Endothelial cell (in vitro differentiated cells): Measurements from ENCODE around the gene SHISA2. TPM values are rescaled to one million over a fixed set of nuclear protein-coding genes. Genes with fewer than 3 reads are reported as not detected.

ENCODE experiments used
- DNase-seq: peaks from one replicate; pipeline ENCODE4 v3.0.0; 2021; ENCODE audit warnings: low spot score
- H3K27ac Mint-ChIP-seq: one replicate; pipeline ENCODE4 v1.8.0; 2021; ENCODE audit warnings: mixed read lengths, inconsistent platforms; ENCODE audit not compliant: unreplicated experiment
- H3K27me3 Mint-ChIP-seq: one replicate; pipeline ENCODE4 v1.8.0; 2021; ENCODE audit warnings: mild to moderate bottlenecking, moderate library complexity, mixed read lengths, inconsistent platforms; ENCODE audit not compliant: unreplicated experiment
- H3K36me3 Mint-ChIP-seq: one replicate; pipeline ENCODE4 v1.8.0; 2021; ENCODE audit warnings: mild to moderate bottlenecking, low read depth, mixed read lengths, inconsistent platforms; ENCODE audit not compliant: unreplicated experiment
- H3K4me1 Mint-ChIP-seq: one replicate; pipeline ENCODE4 v1.8.0; 2021; ENCODE audit warnings: mild to moderate bottlenecking, mixed read lengths, inconsistent platforms; ENCODE audit not compliant: unreplicated experiment
- H3K4me3 Mint-ChIP-seq: one replicate; pipeline ENCODE4 v1.8.0; 2021; ENCODE audit warnings: mild to moderate bottlenecking, mixed read lengths, inconsistent platforms; ENCODE audit not compliant: unreplicated experiment
- H3K9me3 Mint-ChIP-seq: one replicate; pipeline ENCODE4 v1.8.0; 2021; ENCODE audit warnings: mixed read lengths, inconsistent platforms; ENCODE audit not compliant: unreplicated experiment
- total RNA-seq: library from RNA; stranded (reverse); fragmentation: NEBNext Ultra II Directional; extraction: Animal tissue kit (Norgen Biotek cat#: 25700); gene quantifications from one replicate; pipeline ENCODE4 v1.2.1, GENCODE V29; 2021; ENCODE audit not compliant: unreplicated experiment
- TF ChIP-seq, protein P1 (sequence below): fragments of 200-600 bp; sonication (generic); IDR thresholded peaks from one replicate; pipeline ENCODE4 v1.5.0; 2021; ENCODE audit warnings: antibody characterized with exemption; ENCODE audit not compliant: unreplicated experiment

Gene SHISA2
- total RNA-seq, 1 donor from 2014 or later: 71.5 TPM

- peaks cover 48% of the 10 kb centered on the region for H3K4me1 Mint-ChIP-seq
- H3K4me3 Mint-ChIP-seq: no peak overlapping the region
- peaks cover 19% of the 10 kb centered on the region for H3K36me3 Mint-ChIP-seq
- TF ChIP-seq, protein P1, sequence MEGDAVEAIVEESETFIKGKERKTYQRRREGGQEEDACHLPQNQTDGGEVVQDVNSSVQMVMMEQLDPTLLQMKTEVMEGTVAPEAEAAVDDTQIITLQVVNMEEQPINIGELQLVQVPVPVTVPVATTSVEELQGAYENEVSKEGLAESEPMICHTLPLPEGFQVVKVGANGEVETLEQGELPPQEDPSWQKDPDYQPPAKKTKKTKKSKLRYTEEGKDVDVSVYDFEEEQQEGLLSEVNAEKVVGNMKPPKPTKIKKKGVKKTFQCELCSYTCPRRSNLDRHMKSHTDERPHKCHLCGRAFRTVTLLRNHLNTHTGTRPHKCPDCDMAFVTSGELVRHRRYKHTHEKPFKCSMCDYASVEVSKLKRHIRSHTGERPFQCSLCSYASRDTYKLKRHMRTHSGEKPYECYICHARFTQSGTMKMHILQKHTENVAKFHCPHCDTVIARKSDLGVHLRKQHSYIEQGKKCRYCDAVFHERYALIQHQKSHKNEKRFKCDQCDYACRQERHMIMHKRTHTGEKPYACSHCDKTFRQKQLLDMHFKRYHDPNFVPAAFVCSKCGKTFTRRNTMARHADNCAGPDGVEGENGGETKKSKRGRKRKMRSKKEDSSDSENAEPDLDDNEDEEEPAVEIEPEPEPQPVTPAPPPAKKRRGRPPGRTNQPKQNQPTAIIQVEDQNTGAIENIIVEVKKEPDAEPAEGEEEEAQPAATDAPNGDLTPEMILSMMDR: no peak
- DNase-seq: no peak
- no peak overlapping the region for H3K27ac Mint-ChIP-seq
- H3K9me3 Mint-ChIP-seq: no peaks in the 10 kb centered on the region
- H3K27me3 Mint-ChIP-seq: no peaks in the 10 kb centered on the region
Measured at GRCh38 chr13:26016189-26016588, 35.6 kb downstream of the SHISA2 start.

GRCh38 chr13:26015271-26016125, 36.3 kb downstream of the SHISA2 start:
- Mint-ChIP-seq H3K9me3 (no peaks in the 10 kb centered on the region), H3K36me3 (peaks cover 14% of the 10 kb centered on the region), H3K27me3 (no peaks in the 10 kb centered on the region), H3K27ac (peak overlapping the region; percentile 61), H3K4me3 (no peak overlapping the region), H3K4me1 (peaks cover 41% of the 10 kb centered on the region)
- DNase-seq: no peak
- TF ChIP-seq, protein P1: no peak

DNA sequence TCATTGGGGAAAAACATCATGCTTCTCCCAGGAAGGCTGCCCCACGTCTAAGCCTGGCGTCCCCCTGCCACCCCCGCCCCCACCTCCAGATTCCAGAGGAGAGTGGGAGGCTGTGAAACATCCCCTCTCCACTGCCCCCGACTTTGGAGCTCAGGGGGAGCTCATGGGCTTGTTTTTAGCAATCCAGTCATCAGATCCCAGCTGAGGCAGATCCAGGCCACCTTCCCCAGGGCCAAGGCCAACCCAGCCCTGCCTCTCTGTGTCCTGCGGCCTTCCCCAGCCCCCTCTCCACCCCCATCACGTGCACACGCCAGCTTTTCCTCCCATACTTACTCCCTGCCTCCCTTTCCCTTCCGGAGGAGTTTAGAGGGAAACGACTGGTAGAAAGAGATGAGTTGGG, 38.8 kb downstream of the SHISA2 start:
- H3K36me3 Mint-ChIP-seq: peaks cover 11% of the 10 kb centered on the region
- H3K27me3 Mint-ChIP-seq: no peaks in the 10 kb centered on the region
- H3K4me3 Mint-ChIP-seq: no peak overlapping the region
- H3K9me3 Mint-ChIP-seq: no peaks in the 10 kb centered on the region
- TF ChIP-seq, protein P1: no peak
- no peak for DNase-seq
- H3K27ac Mint-ChIP-seq: no peak overlapping the region
- H3K4me1 Mint-ChIP-seq: peaks cover 20% of the 10 kb centered on the region

GRCh38 chr13:26011996-26012821, 39.6 kb downstream of the SHISA2 start:
- Mint-ChIP-seq H3K27ac (no peak overlapping the region), H3K4me1 (peaks cover 21% of the 10 kb centered on the region), H3K36me3 (peaks cover 11% of the 10 kb centered on the region), H3K9me3 (no peaks in the 10 kb centered on the region), H3K27me3 (no peaks in the 10 kb centered on the region), H3K4me3 (no peak overlapping the region)
- TF ChIP-seq, protein P1: no peak
- DNase-seq: no peak

DNA sequence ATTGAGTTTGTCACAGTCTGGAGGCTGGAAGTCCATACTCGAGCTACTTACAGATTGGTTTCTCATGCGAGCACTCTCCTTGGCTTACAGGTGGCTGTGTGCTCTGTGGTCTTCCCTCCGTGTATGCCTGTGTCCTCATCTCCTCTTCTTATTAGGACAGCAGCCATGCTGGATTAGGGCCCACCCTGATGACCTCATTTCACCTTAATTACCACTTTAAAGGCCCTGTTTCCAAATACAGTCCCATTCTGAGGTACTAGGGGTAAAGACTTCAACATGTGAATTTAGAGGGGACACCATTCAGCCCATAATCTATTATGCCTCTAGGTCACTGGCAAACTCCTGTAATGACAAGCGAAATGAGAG, 40.6 kb downstream of the SHISA2 start:
- TF ChIP-seq, protein P1: no peak
- Mint-ChIP-seq H3K4me3 (no peak overlapping the region), H3K27me3 (no peaks in the 10 kb centered on the region), H3K4me1 (peaks cover 20% of the 10 kb centered on the region), H3K27ac (no peak overlapping the region), H3K9me3 (no peaks in the 10 kb centered on the region), H3K36me3 (peaks cover 11% of the 10 kb centered on the region)
- no peak for DNase-seq
